PFSK-1 (cell line): ENCODE results near the gene PTPRO.

Source experiments
- POLR2AphosphoS5 ChIP-seq: IDR thresholded peaks from 2 replicates; pipeline ENCODE4 v1.6.1; 2012; ENCODE audit warnings: low read depth, mild to moderate bottlenecking, control low read depth, low read length, moderate library complexity
- REST ChIP-seq, 2 experiments: IDR thresholded peaks; 2 replicates each; pipeline versions ENCODE4 v1.6.1 to v1.8.0; 2011 to 2012; ENCODE audit warnings: low read depth in 2 of 2, low read length in 2 of 2, control low read depth in 1 of 2, inconsistent platforms in 1 of 2, mild to moderate bottlenecking in 1 of 2, moderate library complexity in 1 of 2; ENCODE audit not compliant: insufficient read depth in 1 of 2
- SIN3A ChIP-seq: IDR thresholded peaks from 2 replicates; pipeline ENCODE4 v1.6.1; 2012; ENCODE audit warnings: mild to moderate bottlenecking, low read length, moderate library complexity, borderline replicate concordance; ENCODE audit not compliant: insufficient read depth
- TAF1 ChIP-seq: IDR thresholded peaks from 2 replicates; pipeline ENCODE4 v1.6.1; 2012; ENCODE audit warnings: low read length, control low read depth, borderline replicate concordance; ENCODE audit not compliant: insufficient read depth

DNA sequence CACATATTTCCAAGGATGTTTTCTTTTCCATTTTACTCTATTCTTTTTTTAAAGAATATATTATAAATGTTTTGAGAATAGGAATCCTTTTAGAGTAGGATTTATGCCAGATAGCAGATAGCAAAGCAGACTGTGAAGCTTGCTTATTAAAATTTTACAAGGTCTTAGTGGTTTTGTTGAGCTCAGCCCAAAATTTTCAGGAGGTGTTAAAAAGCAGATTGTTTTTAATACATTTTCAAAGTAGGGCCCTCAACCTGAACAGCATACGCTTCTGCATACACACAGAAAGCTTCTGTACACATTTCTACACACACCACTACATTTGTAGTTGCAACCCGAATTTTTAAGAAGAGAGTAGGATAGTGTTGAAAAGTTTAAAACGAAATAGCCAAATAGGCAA is 315.9 kb downstream of the PTPRO start:
- TF ChIP-seq POLR2AphosphoS5 (no peak), TAF1 (no peak), REST (IDR thresholded peaks at IDR 0.05; ENCODE audit: insufficient read depth in 1 of 2, low read depth in 2 of 2, low read length in 2 of 2) (no peak), SIN3A (no peak)
